K562 (cell line): ENCODE data around the gene PRPF8. TPM values are rescaled to one million over a fixed set of nuclear protein-coding genes. Genes with fewer than 3 reads are reported as not detected.

Experiments
- IRF2 ChIP-seq: sonication (generic); formaldehyde crosslinking; IDR thresholded peaks from 2 replicates; pipeline ENCODE4 v1.8.1; 2022; ENCODE audit warnings: mild to moderate bottlenecking, missing genetic modification reagents
- KDM4B ChIP-seq, 2 experiments: fragments of 450-650 bp in 1 of 2; sonication (generic) in 1 of 2; IDR thresholded peaks; 2 replicates each; pipeline ENCODE4 v1.6.1; 2016 to 2017; ENCODE audit warnings: borderline replicate concordance in 2 of 2, antibody characterized with exemption in 1 of 2, low read depth in 1 of 2, mild to moderate bottlenecking in 1 of 2
- PHF21A ChIP-seq: fragments of 450-650 bp; IDR thresholded peaks from 2 replicates; pipeline ENCODE4 v1.6.1; 2017; ENCODE audit warnings: low read depth, borderline replicate concordance
- ZNF274 ChIP-seq: IDR thresholded peaks from 2 replicates; pipeline ENCODE4 v1.6.1; 2011; ENCODE audit warnings: low read depth, mild to moderate bottlenecking, low read length, moderate library complexity, borderline replicate concordance
- polyA plus RNA-seq, 8 experiments: library from polyadenylated mRNA; depleted of rRNA in 4 of 8; stranded (reverse) in 5 of 8; unstranded in 3 of 8; fragments of >200 nt; fragmentation: Nextera tagmentation in 2 of 8; fragmentation: Illumina TruSeq in 1 of 8; extraction: Ambion mirVana in 2 of 8; extraction: Trizol in 1 of 8; gene quantifications; 2 replicates each; pipeline versions ENCODE4 v1.2.1 to v1.2.3, GENCODE V29; 2011 to 2014; ENCODE audit warnings: inconsistent platforms in 1 of 8, missing spikeins in 1 of 8
- total RNA-seq, 7 experiments: library from RNA; depleted of rRNA in 6 of 7; stranded (reverse); fragments of >200 nt in 6 of 7; fragmentation: Illumina TruSeq in 2 of 7; extraction: Trizol in 2 of 7; gene quantifications; 2 replicates each; pipeline versions ENCODE4 v1.2.1 to v1.2.3, GENCODE V29; 2011 to 2021; ENCODE audit warnings: low replicate concordance in 1 of 7
- TF ChIP-seq, protein P1 (sequence below): fragments of 450-650 bp; IDR thresholded peaks from 2 replicates; pipeline ENCODE4 v1.6.1; 2016; ENCODE audit warnings: mild to moderate bottlenecking, moderate library complexity
- TF ChIP-seq, protein P2 (sequence below): sonication (generic); formaldehyde crosslinking; IDR thresholded peaks from 2 replicates; pipeline ENCODE4 v1.8.0; 2022; ENCODE audit warnings: mild to moderate bottlenecking, low read depth, missing genetic modification reagents
- TF ChIP-seq, protein P3 (sequence below): fragments of 250-450 bp; sonication (Bioruptor Pico); IDR thresholded peaks from 2 replicates; pipeline ENCODE4 v1.8.0; 2021; ENCODE audit warnings: moderate library complexity, mild to moderate bottlenecking, inconsistent platforms
- TF ChIP-seq, protein P4 (sequence below): fragments of 450-650 bp; IDR thresholded peaks from 2 replicates; pipeline ENCODE4 v1.7.1; 2018; ENCODE audit warnings: mild to moderate bottlenecking, low read depth; ENCODE audit not compliant: partially characterized antibody

PRPF8 gene
- total and polyA plus RNA-seq, 9 of the 15 experiments (the other 6 are each of a cell fraction or from before 2014, with no cell fraction given), result 64.3 to 294 (median 85.9) TPM

DNA sequence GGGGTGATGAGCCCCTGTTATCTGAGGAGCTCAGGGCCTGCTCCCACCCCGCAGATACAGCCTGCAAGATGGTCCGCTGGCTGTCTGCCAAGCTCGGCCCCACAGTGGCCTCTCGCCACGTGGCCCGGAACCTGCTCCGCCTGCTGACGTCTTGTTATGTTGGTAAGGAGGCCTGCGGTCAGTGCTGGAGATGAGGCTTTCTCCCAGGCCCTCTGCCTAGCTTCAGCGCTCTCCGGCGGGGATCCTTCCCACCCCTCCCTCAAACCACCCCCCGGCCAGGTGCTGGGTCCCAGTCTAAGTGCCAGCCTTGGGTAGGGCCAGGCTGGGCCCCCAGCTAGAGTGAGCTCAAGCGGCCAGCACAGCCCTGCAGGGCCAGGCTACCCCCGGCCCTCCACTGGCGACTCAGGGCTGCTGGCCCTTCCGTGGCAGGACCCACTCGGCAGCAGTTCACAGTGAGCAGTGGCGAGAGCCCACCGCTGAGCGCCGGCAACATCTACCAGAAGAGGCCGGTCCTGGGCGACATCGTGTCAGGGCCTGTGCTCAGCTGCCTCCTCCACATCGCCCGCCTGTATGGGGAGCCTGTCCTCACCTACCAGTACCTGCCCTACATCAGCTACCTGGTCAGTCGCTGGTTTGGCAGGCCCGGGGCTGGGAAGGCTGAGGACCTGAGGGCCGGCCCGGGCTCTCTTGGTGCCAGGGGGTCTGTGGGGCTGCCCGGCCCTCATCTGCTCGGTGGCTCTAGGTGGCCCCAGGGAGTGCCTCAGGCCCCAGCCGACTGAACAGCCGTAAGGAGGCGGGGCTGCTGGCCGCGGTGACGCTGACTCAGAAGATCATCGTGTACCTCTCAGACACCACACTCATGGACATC is 45.9 kb upstream of the PRPF8 start (continued):
- TF ChIP-seq, protein P1, sequence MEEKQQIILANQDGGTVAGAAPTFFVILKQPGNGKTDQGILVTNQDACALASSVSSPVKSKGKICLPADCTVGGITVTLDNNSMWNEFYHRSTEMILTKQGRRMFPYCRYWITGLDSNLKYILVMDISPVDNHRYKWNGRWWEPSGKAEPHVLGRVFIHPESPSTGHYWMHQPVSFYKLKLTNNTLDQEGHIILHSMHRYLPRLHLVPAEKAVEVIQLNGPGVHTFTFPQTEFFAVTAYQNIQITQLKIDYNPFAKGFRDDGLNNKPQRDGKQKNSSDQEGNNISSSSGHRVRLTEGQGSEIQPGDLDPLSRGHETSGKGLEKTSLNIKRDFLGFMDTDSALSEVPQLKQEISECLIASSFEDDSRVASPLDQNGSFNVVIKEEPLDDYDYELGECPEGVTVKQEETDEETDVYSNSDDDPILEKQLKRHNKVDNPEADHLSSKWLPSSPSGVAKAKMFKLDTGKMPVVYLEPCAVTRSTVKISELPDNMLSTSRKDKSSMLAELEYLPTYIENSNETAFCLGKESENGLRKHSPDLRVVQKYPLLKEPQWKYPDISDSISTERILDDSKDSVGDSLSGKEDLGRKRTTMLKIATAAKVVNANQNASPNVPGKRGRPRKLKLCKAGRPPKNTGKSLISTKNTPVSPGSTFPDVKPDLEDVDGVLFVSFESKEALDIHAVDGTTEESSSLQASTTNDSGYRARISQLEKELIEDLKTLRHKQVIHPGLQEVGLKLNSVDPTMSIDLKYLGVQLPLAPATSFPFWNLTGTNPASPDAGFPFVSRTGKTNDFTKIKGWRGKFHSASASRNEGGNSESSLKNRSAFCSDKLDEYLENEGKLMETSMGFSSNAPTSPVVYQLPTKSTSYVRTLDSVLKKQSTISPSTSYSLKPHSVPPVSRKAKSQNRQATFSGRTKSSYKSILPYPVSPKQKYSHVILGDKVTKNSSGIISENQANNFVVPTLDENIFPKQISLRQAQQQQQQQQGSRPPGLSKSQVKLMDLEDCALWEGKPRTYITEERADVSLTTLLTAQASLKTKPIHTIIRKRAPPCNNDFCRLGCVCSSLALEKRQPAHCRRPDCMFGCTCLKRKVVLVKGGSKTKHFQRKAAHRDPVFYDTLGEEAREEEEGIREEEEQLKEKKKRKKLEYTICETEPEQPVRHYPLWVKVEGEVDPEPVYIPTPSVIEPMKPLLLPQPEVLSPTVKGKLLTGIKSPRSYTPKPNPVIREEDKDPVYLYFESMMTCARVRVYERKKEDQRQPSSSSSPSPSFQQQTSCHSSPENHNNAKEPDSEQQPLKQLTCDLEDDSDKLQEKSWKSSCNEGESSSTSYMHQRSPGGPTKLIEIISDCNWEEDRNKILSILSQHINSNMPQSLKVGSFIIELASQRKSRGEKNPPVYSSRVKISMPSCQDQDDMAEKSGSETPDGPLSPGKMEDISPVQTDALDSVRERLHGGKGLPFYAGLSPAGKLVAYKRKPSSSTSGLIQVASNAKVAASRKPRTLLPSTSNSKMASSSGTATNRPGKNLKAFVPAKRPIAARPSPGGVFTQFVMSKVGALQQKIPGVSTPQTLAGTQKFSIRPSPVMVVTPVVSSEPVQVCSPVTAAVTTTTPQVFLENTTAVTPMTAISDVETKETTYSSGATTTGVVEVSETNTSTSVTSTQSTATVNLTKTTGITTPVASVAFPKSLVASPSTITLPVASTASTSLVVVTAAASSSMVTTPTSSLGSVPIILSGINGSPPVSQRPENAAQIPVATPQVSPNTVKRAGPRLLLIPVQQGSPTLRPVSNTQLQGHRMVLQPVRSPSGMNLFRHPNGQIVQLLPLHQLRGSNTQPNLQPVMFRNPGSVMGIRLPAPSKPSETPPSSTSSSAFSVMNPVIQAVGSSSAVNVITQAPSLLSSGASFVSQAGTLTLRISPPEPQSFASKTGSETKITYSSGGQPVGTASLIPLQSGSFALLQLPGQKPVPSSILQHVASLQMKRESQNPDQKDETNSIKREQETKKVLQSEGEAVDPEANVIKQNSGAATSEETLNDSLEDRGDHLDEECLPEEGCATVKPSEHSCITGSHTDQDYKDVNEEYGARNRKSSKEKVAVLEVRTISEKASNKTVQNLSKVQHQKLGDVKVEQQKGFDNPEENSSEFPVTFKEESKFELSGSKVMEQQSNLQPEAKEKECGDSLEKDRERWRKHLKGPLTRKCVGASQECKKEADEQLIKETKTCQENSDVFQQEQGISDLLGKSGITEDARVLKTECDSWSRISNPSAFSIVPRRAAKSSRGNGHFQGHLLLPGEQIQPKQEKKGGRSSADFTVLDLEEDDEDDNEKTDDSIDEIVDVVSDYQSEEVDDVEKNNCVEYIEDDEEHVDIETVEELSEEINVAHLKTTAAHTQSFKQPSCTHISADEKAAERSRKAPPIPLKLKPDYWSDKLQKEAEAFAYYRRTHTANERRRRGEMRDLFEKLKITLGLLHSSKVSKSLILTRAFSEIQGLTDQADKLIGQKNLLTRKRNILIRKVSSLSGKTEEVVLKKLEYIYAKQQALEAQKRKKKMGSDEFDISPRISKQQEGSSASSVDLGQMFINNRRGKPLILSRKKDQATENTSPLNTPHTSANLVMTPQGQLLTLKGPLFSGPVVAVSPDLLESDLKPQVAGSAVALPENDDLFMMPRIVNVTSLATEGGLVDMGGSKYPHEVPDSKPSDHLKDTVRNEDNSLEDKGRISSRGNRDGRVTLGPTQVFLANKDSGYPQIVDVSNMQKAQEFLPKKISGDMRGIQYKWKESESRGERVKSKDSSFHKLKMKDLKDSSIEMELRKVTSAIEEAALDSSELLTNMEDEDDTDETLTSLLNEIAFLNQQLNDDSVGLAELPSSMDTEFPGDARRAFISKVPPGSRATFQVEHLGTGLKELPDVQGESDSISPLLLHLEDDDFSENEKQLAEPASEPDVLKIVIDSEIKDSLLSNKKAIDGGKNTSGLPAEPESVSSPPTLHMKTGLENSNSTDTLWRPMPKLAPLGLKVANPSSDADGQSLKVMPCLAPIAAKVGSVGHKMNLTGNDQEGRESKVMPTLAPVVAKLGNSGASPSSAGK, result peak; percentile 94
- no peak for TF ChIP-seq PHF21A
- TF ChIP-seq, protein P2, sequence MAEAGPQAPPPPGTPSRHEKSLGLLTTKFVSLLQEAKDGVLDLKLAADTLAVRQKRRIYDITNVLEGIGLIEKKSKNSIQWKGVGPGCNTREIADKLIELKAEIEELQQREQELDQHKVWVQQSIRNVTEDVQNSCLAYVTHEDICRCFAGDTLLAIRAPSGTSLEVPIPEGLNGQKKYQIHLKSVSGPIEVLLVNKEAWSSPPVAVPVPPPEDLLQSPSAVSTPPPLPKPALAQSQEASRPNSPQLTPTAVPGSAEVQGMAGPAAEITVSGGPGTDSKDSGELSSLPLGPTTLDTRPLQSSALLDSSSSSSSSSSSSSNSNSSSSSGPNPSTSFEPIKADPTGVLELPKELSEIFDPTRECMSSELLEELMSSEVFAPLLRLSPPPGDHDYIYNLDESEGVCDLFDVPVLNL (CRISPR knock-in tag), result 0 out of 2 replicates have a peak, but pooled peaks have one; percentile 22
- no peak for TF ChIP-seq ZNF274
- TF ChIP-seq IRF2 (CRISPR knock-in tag), result no peak
- TF ChIP-seq, protein P3, sequence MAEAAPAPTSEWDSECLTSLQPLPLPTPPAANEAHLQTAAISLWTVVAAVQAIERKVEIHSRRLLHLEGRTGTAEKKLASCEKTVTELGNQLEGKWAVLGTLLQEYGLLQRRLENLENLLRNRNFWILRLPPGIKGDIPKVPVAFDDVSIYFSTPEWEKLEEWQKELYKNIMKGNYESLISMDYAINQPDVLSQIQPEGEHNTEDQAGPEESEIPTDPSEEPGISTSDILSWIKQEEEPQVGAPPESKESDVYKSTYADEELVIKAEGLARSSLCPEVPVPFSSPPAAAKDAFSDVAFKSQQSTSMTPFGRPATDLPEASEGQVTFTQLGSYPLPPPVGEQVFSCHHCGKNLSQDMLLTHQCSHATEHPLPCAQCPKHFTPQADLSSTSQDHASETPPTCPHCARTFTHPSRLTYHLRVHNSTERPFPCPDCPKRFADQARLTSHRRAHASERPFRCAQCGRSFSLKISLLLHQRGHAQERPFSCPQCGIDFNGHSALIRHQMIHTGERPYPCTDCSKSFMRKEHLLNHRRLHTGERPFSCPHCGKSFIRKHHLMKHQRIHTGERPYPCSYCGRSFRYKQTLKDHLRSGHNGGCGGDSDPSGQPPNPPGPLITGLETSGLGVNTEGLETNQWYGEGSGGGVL (CRISPR knock-in tag), result no peak
- TF ChIP-seq, protein P4, sequence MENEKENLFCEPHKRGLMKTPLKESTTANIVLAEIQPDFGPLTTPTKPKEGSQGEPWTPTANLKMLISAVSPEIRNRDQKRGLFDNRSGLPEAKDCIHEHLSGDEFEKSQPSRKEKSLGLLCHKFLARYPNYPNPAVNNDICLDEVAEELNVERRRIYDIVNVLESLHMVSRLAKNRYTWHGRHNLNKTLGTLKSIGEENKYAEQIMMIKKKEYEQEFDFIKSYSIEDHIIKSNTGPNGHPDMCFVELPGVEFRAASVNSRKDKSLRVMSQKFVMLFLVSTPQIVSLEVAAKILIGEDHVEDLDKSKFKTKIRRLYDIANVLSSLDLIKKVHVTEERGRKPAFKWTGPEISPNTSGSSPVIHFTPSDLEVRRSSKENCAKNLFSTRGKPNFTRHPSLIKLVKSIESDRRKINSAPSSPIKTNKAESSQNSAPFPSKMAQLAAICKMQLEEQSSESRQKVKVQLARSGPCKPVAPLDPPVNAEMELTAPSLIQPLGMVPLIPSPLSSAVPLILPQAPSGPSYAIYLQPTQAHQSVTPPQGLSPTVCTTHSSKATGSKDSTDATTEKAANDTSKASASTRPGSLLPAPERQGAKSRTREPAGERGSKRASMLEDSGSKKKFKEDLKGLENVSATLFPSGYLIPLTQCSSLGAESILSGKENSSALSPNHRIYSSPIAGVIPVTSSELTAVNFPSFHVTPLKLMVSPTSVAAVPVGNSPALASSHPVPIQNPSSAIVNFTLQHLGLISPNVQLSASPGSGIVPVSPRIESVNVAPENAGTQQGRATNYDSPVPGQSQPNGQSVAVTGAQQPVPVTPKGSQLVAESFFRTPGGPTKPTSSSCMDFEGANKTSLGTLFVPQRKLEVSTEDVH, result no peak
- TF ChIP-seq KDM4B (IDR thresholded peaks at IDR 0.05; ENCODE audit: borderline replicate concordance in 2 of 2, low read depth in 1 of 2), result no peak
